ENCODE results near the gene GKAP1.
"Not testable (repeated sequence)": the region's sequence is repeated elsewhere in the genome, so short reads cannot be mapped to it uniquely, and the experiment has no call there.

- TF ChIP-seq CTCF (conservative IDR thresholded peaks at IDR 0.05; ENCODE audit: low read depth, low read length); EZH2 (IDR thresholded peaks at IDR 0.05; ENCODE audit: borderline replicate concordance, low read depth, low read length, poor library complexity, severe bottlenecking): not testable (repeated sequence)
Observed at GRCh38 chr9:83815120-83815519, 2.4 kb downstream of the GKAP1 start.
